Tibial artery (tissue), 4 donors: ENCODE results near the gene SULT6B1.
"Not testable (repeated sequence)": the region's sequence is repeated elsewhere in the genome, so short reads cannot be mapped to it uniquely, and the experiment has no call there.

Source experiments
- DNase-seq, 2 donors: peaks; one replicate each; pipeline ENCODE4 v3.0.0-alpha.2; 2019
- H3K27ac ChIP-seq, 2 donors: fragments of 200-600 bp; sonication (generic) in 1 of 2; 1 replicate in 1 of 2; 2 replicates in 1 of 2; pipeline ENCODE4 v1.5.1; 2018 to 2019; ENCODE audit warnings: mild to moderate bottlenecking in 1 of 2
- H3K27me3 ChIP-seq, 2 donors: fragments of 200-600 bp; sonication (generic) in 1 of 2; one replicate each; pipeline versions ENCODE4 v1.5.1 to v1.6.0; 2016 to 2019
- H3K36me3 ChIP-seq, 3 donors: fragments of 200-600 bp; sonication (generic) in 2 of 3; one replicate each; pipeline ENCODE4 v1.5.1; 2016 to 2019; ENCODE audit warnings: mild to moderate bottlenecking in 2 of 3
- H3K4me1 ChIP-seq, 4 donors: fragments of 200-600 bp; sonication (generic) in 2 of 4; 1 replicate in 3 of 4; 2 replicates in 1 of 4; pipeline ENCODE4 v1.5.1; 2016 to 2019
- H3K4me3 ChIP-seq, 2 donors: fragments of 200-600 bp; sonication (generic) in 1 of 2; 1 replicate in 1 of 2; 2 replicates in 1 of 2; pipeline ENCODE4 v1.5.1; 2018 to 2019; ENCODE audit warnings: mild to moderate bottlenecking in 2 of 2
- H3K9me3 ChIP-seq, 3 donors: fragments of 200-600 bp; sonication (generic) in 1 of 3; one replicate each; pipeline ENCODE4 v1.5.1; 2016 to 2019
- CTCF ChIP-seq, 2 experiments: fragments of 200-600 bp in 1 of 2; fragments of 450-650 bp in 1 of 2; IDR thresholded peaks; one replicate each; pipeline ENCODE4 v1.5.1; 2017 to 2019; ENCODE audit warnings: antibody characterized with exemption in 2 of 2, mild to moderate bottlenecking in 1 of 2, moderate library complexity in 1 of 2
- intact Hi-C: fragments of 100-400 bp; cut with DNase I; formaldehyde crosslinking; loops from one replicate; pipeline ENCODE4 v1.15.0; 2023; ENCODE audit warnings: low total_unique reads

The SULT6B1 gene

GRCh38 chr2:37226863-37227262, 38.4 kb upstream of the SULT6B1 start:
- Histone ChIP-seq H3K9me3 (no peaks in the 10 kb centered on the region), H3K27me3 (no peaks in the 10 kb centered on the region), H3K4me1 (peaks cover 0 to 40% (median 14%) of the 10 kb centered on the region in 4 donors), H3K27ac (no peak overlapping the region), H3K4me3 (no peak overlapping the region), H3K36me3 (peaks cover 22 to 42% (median 29%) of the 10 kb centered on the region in 3 donors)
- DNase-seq = no peak
- no peak for TF ChIP-seq CTCF (IDR thresholded peaks at IDR 0.05)
- intact Hi-C loops = no loop called here

- H3K9me3 ChIP-seq, H3K27me3 ChIP-seq: not testable (repeated sequence)
- peaks cover 37 to 59% (median 43%) of the 10 kb centered on the region in 3 donors for H3K36me3 ChIP-seq
Measured at GRCh38 chr2:37225129-37225528, 36.7 kb upstream of the SULT6B1 start.

GRCh38 chr2:37224063-37224462, 35.6 kb upstream of the SULT6B1 start:
- Histone ChIP-seq H3K4me3 (no peak overlapping the region), H3K36me3 (peaks cover 46 to 70% (median 53%) of the 10 kb centered on the region in 3 donors), H3K27ac (no peak overlapping the region), H3K9me3 (no peaks in the 10 kb centered on the region), H3K4me1 (peaks cover 0 to 22% (median 0%) of the 10 kb centered on the region in 4 donors), H3K27me3 (no peaks in the 10 kb centered on the region)
- no peak for TF ChIP-seq CTCF (IDR thresholded peaks at IDR 0.05)
- no peak for DNase-seq
- intact Hi-C loops = no loop called here

More at GRCh38 chr2:37225129-37225528, 36.7 kb upstream of the SULT6B1 start:
- peaks cover 0 to 33% (median 9%) of the 10 kb centered on the region in 4 donors for H3K4me1 ChIP-seq
- DNase-seq, H3K4me3 ChIP-seq, H3K27ac ChIP-seq, intact Hi-C loops: not testable (repeated sequence)

GRCh38 chr2:37223131-37223530, 34.7 kb upstream of the SULT6B1 start:
- Histone ChIP-seq H3K27ac (no peak overlapping the region), H3K4me1 (peaks cover 0 to 19% (median 0%) of the 10 kb centered on the region in 4 donors), H3K9me3 (no peaks in the 10 kb centered on the region), H3K36me3 (peaks cover 46 to 74% (median 58%) of the 10 kb centered on the region in 3 donors), H3K4me3 (no peak overlapping the region), H3K27me3 (no peaks in the 10 kb centered on the region)
- DNase-seq = no peak
- intact Hi-C loops = no loop called here
- TF ChIP-seq CTCF (IDR thresholded peaks at IDR 0.05) = no peak

GRCh38 chr2:37219046-37219445, 30.6 kb upstream of the SULT6B1 start:
- peaks cover 64 to 99% (median 65%) of the 10 kb centered on the region in 3 donors for H3K36me3 ChIP-seq
- no peaks in the 10 kb centered on the region for H3K9me3 ChIP-seq
- H3K27ac ChIP-seq = no peak overlapping the region
- intact Hi-C loops = no loop called here
- no peak for DNase-seq
- TF ChIP-seq CTCF (IDR thresholded peaks at IDR 0.05) = no peak
- H3K4me1 ChIP-seq = no peaks in the 10 kb centered on the region
- H3K4me3 ChIP-seq = no peak overlapping the region
- no peaks in the 10 kb centered on the region for H3K27me3 ChIP-seq

GRCh38 chr2:37215250-37215649, 26.8 kb upstream of the SULT6B1 start:
- no peaks in the 10 kb centered on the region for H3K4me1 ChIP-seq
- DNase-seq = no peak
- no peak overlapping the region for H3K27ac ChIP-seq
- peaks cover 74 to 98% (median 80%) of the 10 kb centered on the region in 3 donors for H3K36me3 ChIP-seq
- intact Hi-C loops = no loop called here
- H3K9me3 ChIP-seq = peaks cover 0 to 2% (median 0%) of the 10 kb centered on the region in 3 donors
- TF ChIP-seq CTCF (IDR thresholded peaks at IDR 0.05) = no peak
- H3K27me3 ChIP-seq = no peaks in the 10 kb centered on the region
- H3K4me3 ChIP-seq = no peak overlapping the region
